HepG2 (cell line): ENCODE measurements around the gene TMEM225B. TPM values are rescaled to one million over a fixed set of nuclear protein-coding genes. Genes with fewer than 3 reads are reported as not detected.

ENCODE experiments used
- AGO2 ChIP-seq: fragments of 200-400 bp; formaldehyde crosslinking; optimal IDR thresholded peaks from 2 replicates; pipeline ENCODE3; 2017; ENCODE audit warnings: mild to moderate bottlenecking, low read depth, low read length, moderate library complexity
- CBX2 ChIP-seq, 2 experiments: fragments of 200-600 bp in 1 of 2; sonication (generic); formaldehyde crosslinking in 1 of 2; IDR thresholded peaks; 2 replicates each; pipeline versions ENCODE4 v1.7.0 to v1.8.1; 2018 to 2022; ENCODE audit warnings: low read depth in 2 of 2, low read length in 1 of 2, mild to moderate bottlenecking in 1 of 2, missing genetic modification reagents in 1 of 2
- EEA1 ChIP-seq: sonication (generic); formaldehyde crosslinking; IDR thresholded peaks from 2 replicates; pipeline ENCODE4 v1.5.1; 2020; ENCODE audit warnings: mild to moderate bottlenecking, missing genetic modification reagents, borderline replicate concordance
- MYC ChIP-seq: sonication (generic); formaldehyde crosslinking; IDR thresholded peaks from 2 replicates; pipeline ENCODE4 v1.9.0; 2021; ENCODE audit warnings: missing genetic modification reagents, borderline replicate concordance
- PPARG ChIP-seq: conservative IDR thresholded peaks from 2 replicates; pipeline ENCODE4 v1.6.1; 2016; ENCODE audit warnings: missing biosample characterization, missing genetic modification reagents
- SMAD3 ChIP-seq: sonication (generic); formaldehyde crosslinking; IDR thresholded peaks from 2 replicates; pipeline ENCODE4 v1.4.0; 2020; ENCODE audit warnings: missing genetic modification reagents
- SRF ChIP-seq: IDR thresholded peaks from 2 replicates; pipeline ENCODE4 v1.6.1; 2011; ENCODE audit warnings: mild to moderate bottlenecking, low read depth, low read length, moderate library complexity
- ZNF224 ChIP-seq: sonication (generic); formaldehyde crosslinking; IDR thresholded peaks from 2 replicates; pipeline ENCODE4 v1.5.0; 2020; ENCODE audit warnings: mild to moderate bottlenecking, missing genetic modification reagents
- ZNF3 ChIP-seq: IDR thresholded peaks from 2 replicates; pipeline ENCODE4 v1.7.0; 2017; ENCODE audit warnings: inconsistent platforms
- ZNF713 ChIP-seq: sonication (generic); formaldehyde crosslinking; IDR thresholded peaks from 2 replicates; pipeline ENCODE4 v1.4.0; 2020; ENCODE audit warnings: mild to moderate bottlenecking, missing genetic modification reagents
- ZNF83 ChIP-seq: sonication (generic); formaldehyde crosslinking; IDR thresholded peaks from 2 replicates; pipeline ENCODE4 v1.4.0; 2020; ENCODE audit warnings: missing genetic modification reagents, mild to moderate bottlenecking, borderline replicate concordance
- polyA plus RNA-seq, 8 experiments: library from polyadenylated mRNA; depleted of rRNA in 3 of 8; stranded (reverse) in 7 of 8; unstranded in 1 of 8; fragments of >200 nt; fragmentation: Illumina TruSeq in 4 of 8; extraction: Trizol in 4 of 8; gene quantifications; 2 replicates each; pipeline versions ENCODE4 v1.2.1 to v1.2.3, GENCODE V29; 2011 to 2016; ENCODE audit warnings: low read depth in 4 of 8, missing spikeins in 1 of 8, mixed read lengths in 1 of 8; ENCODE audit not compliant: insufficient read depth in 1 of 8
- total RNA-seq, 5 experiments: library from RNA; depleted of rRNA; stranded (reverse); fragments of >200 nt; fragmentation: Illumina TruSeq; extraction: Trizol; gene quantifications; 2 replicates each; pipeline ENCODE4 v1.2.3, GENCODE V29; 2016; ENCODE audit warnings: low read depth in 1 of 5
- TF ChIP-seq, protein P1 (sequence below): sonication (generic); formaldehyde crosslinking; IDR thresholded peaks from 2 replicates; pipeline ENCODE4 v1.8.1; 2023; ENCODE audit warnings: mild to moderate bottlenecking, missing genetic modification reagents
- TF ChIP-seq, protein P2 (sequence below): sonication (generic); formaldehyde crosslinking; IDR thresholded peaks from 2 replicates; pipeline ENCODE4 v1.8.1; 2023; ENCODE audit warnings: missing genetic modification reagents, mild to moderate bottlenecking, borderline replicate concordance
- TF ChIP-seq, protein P3 (sequence below): sonication (generic); formaldehyde crosslinking; IDR thresholded peaks from 2 replicates; pipeline ENCODE4 v1.4.0; 2020; ENCODE audit warnings: missing genetic modification reagents, borderline replicate concordance
- TF ChIP-seq, protein P4 (sequence below): sonication (generic); formaldehyde crosslinking; IDR thresholded peaks from 2 replicates; pipeline ENCODE4 v1.8.1; 2022; ENCODE audit warnings: low read depth, mild to moderate bottlenecking, missing genetic modification reagents
- TF ChIP-seq, protein P5 (sequence below): sonication (generic); formaldehyde crosslinking; conservative IDR thresholded peaks from 2 replicates; pipeline ENCODE4 v1.4.0; 2020; ENCODE audit warnings: missing genetic modification reagents
- TF ChIP-seq, protein P6 (sequence below): sonication (generic); formaldehyde crosslinking; conservative IDR thresholded peaks from 2 replicates; pipeline ENCODE4 v1.4.0; 2020; ENCODE audit warnings: missing genetic modification reagents

Gene TMEM225B
- total and polyA plus RNA-seq, 2 of the 13 experiments (the other 11 are each of a cell fraction or from before 2014, with no cell fraction given), result 0.78 to 0.95 TPM

DNA sequence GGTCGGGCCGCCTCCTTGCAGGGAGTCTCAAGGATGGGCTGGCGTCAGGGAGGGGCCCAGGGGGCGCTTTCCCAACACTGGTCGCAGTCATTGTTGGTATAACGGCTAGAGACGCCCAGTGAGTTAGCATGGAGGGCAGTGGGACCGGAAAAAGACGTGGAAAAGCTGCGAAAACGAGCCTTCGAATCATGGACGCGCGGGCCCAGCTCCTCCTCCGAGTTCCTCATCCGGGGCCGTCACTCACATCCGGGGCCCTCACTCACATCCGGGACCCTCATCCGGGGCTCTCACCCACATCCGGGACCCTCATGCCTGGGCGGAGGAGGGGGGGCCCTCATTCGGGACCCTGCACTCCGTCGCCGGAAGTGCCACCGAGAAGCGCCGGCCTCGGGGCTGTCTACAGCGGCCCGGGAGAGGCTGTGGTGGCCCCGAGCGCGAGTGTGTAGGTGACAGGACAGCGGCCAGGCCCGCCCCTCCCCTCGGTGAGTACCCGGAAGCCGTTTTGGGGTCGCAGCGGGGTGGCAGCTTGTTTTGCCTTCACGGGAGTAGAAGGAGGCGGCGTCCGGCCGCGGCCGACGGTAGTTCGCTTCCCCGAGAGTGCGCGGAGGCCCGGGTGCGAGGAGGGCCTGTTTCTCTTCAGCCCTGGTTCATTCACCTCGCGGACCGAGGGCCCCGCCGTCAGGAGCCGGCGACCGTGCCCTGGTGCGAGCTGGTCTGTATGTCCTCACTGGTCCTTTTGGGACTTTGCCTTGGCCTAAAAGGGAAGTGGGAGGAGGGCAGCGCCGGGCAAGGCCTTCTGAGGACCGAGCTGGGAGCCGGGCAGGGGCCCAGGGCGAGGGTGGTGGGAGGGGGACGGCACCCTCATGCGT is 39.5 kb upstream of the TMEM225B start, which contains the start of gene ZNF655 (continued):
- no peak for TF ChIP-seq CBX2 (IDR thresholded peaks at IDR 0.05; ENCODE audit: low read depth, low read length)
- no peak for TF ChIP-seq CBX2 (CRISPR knock-in tag; IDR thresholded peaks at IDR 0.05; ENCODE audit: low read depth)
- no peak for TF ChIP-seq ZNF3
- TF ChIP-seq ZNF83, result no peak
- peak; percentile 88 for TF ChIP-seq AGO2
- TF ChIP-seq, protein P1, sequence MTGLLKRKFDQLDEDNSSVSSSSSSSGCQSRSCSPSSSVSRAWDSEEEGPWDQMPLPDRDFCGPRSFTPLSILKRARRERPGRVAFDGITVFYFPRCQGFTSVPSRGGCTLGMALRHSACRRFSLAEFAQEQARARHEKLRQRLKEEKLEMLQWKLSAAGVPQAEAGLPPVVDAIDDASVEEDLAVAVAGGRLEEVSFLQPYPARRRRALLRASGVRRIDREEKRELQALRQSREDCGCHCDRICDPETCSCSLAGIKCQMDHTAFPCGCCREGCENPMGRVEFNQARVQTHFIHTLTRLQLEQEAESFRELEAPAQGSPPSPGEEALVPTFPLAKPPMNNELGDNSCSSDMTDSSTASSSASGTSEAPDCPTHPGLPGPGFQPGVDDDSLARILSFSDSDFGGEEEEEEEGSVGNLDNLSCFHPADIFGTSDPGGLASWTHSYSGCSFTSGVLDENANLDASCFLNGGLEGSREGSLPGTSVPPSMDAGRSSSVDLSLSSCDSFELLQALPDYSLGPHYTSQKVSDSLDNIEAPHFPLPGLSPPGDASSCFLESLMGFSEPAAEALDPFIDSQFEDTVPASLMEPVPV (CRISPR knock-in tag), result peak; percentile 92
- TF ChIP-seq EEA1 (CRISPR knock-in tag), result 0 out of 2 replicates have a peak, but pooled peaks have one; percentile 23
- TF ChIP-seq, protein P2, sequence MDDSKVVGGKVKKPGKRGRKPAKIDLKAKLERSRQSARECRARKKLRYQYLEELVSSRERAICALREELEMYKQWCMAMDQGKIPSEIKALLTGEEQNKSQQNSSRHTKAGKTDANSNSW (CRISPR knock-in tag), result peak; percentile 18; the same call in 1 of the 2 replicates
- TF ChIP-seq, protein P3, sequence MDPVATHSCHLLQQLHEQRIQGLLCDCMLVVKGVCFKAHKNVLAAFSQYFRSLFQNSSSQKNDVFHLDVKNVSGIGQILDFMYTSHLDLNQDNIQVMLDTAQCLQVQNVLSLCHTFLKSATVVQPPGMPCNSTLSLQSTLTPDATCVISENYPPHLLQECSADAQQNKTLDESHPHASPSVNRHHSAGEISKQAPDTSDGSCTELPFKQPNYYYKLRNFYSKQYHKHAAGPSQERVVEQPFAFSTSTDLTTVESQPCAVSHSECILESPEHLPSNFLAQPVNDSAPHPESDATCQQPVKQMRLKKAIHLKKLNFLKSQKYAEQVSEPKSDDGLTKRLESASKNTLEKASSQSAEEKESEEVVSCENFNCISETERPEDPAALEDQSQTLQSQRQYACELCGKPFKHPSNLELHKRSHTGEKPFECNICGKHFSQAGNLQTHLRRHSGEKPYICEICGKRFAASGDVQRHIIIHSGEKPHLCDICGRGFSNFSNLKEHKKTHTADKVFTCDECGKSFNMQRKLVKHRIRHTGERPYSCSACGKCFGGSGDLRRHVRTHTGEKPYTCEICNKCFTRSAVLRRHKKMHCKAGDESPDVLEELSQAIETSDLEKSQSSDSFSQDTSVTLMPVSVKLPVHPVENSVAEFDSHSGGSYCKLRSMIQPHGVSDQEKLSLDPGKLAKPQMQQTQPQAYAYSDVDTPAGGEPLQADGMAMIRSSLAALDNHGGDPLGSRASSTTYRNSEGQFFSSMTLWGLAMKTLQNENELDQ (CRISPR knock-in tag), result no peak
- no peak; the same call in 1 of the 2 replicates for TF ChIP-seq MYC (CRISPR knock-in tag)
- 0 out of 2 replicates have a peak, but pooled peaks have one; percentile 56 for TF ChIP-seq SMAD3
- TF ChIP-seq ZNF713, result no peak
- no peak for TF ChIP-seq PPARG (CRISPR knock-in tag)
- TF ChIP-seq, protein P4, sequence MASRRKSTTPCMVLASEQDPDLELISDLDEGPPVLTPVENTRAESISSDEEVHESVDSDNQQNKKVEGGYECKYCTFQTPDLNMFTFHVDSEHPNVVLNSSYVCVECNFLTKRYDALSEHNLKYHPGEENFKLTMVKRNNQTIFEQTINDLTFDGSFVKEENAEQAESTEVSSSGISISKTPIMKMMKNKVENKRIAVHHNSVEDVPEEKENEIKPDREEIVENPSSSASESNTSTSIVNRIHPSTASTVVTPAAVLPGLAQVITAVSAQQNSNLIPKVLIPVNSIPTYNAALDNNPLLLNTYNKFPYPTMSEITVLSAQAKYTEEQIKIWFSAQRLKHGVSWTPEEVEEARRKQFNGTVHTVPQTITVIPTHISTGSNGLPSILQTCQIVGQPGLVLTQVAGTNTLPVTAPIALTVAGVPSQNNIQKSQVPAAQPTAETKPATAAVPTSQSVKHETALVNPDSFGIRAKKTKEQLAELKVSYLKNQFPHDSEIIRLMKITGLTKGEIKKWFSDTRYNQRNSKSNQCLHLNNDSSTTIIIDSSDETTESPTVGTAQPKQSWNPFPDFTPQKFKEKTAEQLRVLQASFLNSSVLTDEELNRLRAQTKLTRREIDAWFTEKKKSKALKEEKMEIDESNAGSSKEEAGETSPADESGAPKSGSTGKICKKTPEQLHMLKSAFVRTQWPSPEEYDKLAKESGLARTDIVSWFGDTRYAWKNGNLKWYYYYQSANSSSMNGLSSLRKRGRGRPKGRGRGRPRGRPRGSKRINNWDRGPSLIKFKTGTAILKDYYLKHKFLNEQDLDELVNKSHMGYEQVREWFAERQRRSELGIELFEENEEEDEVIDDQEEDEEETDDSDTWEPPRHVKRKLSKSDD (CRISPR knock-in tag), result no peak
- TF ChIP-seq, protein P5, sequence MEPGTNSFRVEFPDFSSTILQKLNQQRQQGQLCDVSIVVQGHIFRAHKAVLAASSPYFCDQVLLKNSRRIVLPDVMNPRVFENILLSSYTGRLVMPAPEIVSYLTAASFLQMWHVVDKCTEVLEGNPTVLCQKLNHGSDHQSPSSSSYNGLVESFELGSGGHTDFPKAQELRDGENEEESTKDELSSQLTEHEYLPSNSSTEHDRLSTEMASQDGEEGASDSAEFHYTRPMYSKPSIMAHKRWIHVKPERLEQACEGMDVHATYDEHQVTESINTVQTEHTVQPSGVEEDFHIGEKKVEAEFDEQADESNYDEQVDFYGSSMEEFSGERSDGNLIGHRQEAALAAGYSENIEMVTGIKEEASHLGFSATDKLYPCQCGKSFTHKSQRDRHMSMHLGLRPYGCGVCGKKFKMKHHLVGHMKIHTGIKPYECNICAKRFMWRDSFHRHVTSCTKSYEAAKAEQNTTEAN (CRISPR knock-in tag), result peak; percentile 51
- TF ChIP-seq ZNF224 (CRISPR knock-in tag), result peak; percentile 55; the same call in 1 of the 2 replicates
- TF ChIP-seq, protein P6, sequence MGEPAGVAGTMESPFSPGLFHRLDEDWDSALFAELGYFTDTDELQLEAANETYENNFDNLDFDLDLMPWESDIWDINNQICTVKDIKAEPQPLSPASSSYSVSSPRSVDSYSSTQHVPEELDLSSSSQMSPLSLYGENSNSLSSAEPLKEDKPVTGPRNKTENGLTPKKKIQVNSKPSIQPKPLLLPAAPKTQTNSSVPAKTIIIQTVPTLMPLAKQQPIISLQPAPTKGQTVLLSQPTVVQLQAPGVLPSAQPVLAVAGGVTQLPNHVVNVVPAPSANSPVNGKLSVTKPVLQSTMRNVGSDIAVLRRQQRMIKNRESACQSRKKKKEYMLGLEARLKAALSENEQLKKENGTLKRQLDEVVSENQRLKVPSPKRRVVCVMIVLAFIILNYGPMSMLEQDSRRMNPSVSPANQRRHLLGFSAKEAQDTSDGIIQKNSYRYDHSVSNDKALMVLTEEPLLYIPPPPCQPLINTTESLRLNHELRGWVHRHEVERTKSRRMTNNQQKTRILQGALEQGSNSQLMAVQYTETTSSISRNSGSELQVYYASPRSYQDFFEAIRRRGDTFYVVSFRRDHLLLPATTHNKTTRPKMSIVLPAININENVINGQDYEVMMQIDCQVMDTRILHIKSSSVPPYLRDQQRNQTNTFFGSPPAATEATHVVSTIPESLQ, result no peak
- TF ChIP-seq SRF, result no peak
